Sigmoid colon (tissue), 4 donors: Measurements from ENCODE around the gene IMMP2L.

Source experiments
- CTCF ChIP-seq, 4 experiments: fragments of 450-650 bp in 3 of 4; fragments of 200-600 bp in 1 of 4; IDR thresholded peaks; one replicate each; pipeline ENCODE4 v1.5.1; 2016 to 2019; ENCODE audit warnings: antibody characterized with exemption in 4 of 4, mild to moderate bottlenecking in 3 of 4, moderate library complexity in 2 of 4
- EP300 ChIP-seq, 4 donors: sonication (generic); formaldehyde crosslinking; IDR thresholded peaks; one replicate each; pipeline ENCODE4 v1.6.1; 2017; ENCODE audit warnings: antibody characterized with exemption in 4 of 4
- POLR2A ChIP-seq, 2 donors: fragments of 450-650 bp; IDR thresholded peaks; one replicate each; pipeline ENCODE4 v1.6.1; 2016; ENCODE audit warnings: antibody characterized with exemption in 2 of 2, mild to moderate bottlenecking in 2 of 2, moderate library complexity in 2 of 2
- POLR2AphosphoS5 ChIP-seq, 4 donors: sonication (generic); formaldehyde crosslinking; IDR thresholded peaks; one replicate each; pipeline ENCODE4 v1.6.1; 2017; ENCODE audit warnings: antibody characterized with exemption in 4 of 4

GRCh38 chr7:111525100-111525499 lies 37.2 kb downstream of the IMMP2L start:
- TF ChIP-seq POLR2AphosphoS5 (IDR thresholded peaks at IDR 0.05) = no peak
- TF ChIP-seq CTCF (IDR thresholded peaks at IDR 0.05) = no peak
- no peak for TF ChIP-seq POLR2A (IDR thresholded peaks at IDR 0.05)
- TF ChIP-seq EP300 (IDR thresholded peaks at IDR 0.05) = no peak
